GM21737 (cell line): Measurements from ENCODE around the gene ZDHHC13.

Experiments used
- ATAC-seq: cut with Tn5 transposase; IDR thresholded peaks from one replicate; pipeline ENCODE4 v1.9.1; 2021; ENCODE audit warnings: mild to moderate bottlenecking, moderate library complexity; ENCODE audit not compliant: unreplicated experiment

ZDHHC13 gene

GRCh38 chr11:19200410-19201201 lies 83.6 kb downstream of the ZDHHC13 start:
- ATAC-seq, result no peak

GRCh38 chr11:19201737-19202605 lies 85.0 kb downstream of the ZDHHC13 start, which contains the start of gene CSRP3:
Gene CSRP3, minus strand, starts transcription at chr11:19201983. Its CDS starts 9,535 bp downstream, at chr11:19192448.
- ATAC-seq, result no peak

GRCh38 chr11:19204836-19205235 lies 87.9 kb downstream of the ZDHHC13 start:
- no peak for ATAC-seq

DNA sequence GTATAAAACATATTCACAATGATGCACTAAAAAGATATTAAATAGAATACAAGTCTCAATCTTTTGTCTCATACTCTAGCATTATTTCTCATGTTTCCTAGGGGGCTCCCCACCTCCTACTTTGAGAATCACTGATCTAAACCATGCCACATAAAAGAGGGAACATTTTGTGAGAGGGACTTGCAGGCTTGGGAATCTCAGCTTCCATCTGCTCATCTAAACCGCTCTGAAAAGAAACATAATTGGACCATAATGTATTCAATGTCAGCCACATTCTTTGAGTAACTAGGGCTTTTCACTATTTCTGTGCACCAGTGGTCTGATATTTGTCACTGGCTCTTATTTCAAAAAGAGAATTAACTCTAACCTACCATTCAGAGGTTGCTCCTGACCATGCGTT lies 91.2 kb downstream of the ZDHHC13 start:
- ATAC-seq, result no peak

DNA sequence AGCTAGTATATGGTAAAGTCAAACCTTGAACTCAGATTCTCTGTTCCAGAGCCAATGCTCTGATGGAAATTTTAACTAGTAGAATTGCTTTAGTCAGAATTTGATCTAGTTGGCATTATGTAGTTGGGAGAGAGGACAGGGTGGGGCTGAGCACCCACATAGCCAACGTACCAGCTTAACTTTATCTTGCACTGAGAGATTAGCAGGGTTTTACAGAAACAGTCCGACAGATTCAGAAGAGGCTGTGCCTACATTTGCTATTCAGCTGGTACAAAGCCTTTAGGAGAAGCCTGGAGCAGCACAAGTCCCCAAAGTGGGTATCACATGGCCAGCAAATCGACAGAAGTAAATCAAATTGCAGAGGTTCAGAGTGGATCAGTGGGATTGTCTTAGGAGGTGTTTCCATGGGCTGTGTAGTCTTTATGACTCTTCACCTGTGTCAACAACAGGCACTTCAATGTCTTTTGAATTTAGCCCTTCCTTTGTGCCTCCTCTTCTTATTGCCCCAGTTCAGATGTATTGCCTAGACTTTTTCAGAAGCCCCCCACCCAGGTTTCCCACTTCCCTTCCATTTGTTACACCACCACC lies 92.1 kb downstream of the ZDHHC13 start:
- ATAC-seq, result no peak

DNA sequence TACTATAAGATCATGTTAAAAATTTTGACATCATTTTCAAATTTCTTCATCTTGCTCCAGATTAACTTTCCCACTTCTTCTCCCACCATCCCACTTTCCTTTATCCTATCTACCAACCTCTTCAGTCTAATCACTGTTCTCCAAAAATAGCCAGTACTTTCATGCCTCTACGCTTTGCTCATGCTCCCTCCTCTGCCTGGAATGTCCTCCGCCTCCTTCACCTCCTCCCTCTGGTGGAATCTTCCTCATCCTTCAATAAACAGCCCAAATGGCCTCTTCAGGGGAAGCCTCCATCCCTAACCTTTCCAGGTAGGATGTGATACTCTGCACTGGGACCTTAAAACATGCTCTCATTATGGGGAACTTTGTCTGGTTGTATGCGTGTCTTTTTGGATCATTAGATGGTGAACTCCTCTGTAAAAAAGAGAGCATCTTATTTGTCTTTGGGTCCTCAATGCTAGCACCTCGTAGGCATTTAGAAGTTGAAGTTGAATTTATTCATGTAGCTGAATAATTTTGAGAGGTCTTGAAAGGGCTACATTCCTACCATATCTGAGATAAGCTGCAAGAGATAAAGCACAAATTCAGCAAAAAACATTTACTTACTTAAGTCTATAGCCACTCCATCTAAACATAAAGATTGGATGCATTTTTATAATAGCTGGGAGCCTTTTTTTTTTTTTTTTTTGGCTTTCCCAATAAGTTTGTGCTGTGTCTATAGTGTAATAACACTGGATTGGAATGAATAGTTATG lies 92.8 kb downstream of the ZDHHC13 start:
- no peak for ATAC-seq

GRCh38 chr11:19216021-19216420 lies 99.1 kb downstream of the ZDHHC13 start:
- ATAC-seq, result no peak

GRCh38 chr11:19216709-19217374 lies 99.9 kb downstream of the ZDHHC13 start:
- ATAC-seq, result no peak

- ATAC-seq, result no peak
Observed at GRCh38 chr11:19218216-19218615, 101.2 kb downstream of the ZDHHC13 start.

- no peak for ATAC-seq
Observed at GRCh38 chr11:19218786-19219460, 102.0 kb downstream of the ZDHHC13 start.

DNA sequence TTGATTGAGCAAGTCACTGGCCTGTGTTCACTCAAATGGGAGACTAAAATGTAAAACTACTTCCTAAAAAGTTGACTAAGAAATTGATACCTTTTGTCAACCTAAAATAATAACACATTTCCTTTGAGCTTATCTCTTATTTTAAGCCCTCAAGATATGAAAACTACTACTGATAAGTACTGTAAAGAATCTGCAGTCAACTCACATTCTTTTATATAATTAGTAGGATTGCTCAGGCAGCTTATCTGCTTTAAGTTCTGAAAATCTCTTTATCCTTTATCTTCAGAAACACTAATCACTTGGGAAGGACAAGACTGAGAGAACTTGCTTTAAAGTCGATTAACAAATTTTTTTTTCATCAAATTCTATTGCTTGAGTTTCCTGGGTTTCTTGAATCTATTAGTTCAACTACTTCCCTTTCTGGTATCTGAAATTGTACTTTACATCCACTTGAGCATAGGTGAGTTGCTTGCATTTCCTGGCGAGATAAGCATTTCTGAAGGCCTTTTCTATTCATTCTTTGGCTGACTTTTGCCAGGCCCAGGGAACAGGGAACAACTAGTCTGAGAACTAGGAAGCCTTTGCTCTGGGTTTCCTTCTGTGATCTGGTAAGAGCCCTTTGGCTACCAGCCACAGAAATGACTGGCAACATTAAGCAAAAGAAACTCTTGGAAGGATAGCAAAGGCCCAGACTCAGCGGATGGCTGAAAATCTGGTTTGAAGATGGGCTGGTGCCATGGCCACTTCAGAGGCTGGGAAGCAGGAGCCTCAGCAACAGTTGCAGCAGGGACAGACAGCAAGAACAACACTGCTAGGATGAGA lies 104.1 kb downstream of the ZDHHC13 start:
- no peak for ATAC-seq

DNA sequence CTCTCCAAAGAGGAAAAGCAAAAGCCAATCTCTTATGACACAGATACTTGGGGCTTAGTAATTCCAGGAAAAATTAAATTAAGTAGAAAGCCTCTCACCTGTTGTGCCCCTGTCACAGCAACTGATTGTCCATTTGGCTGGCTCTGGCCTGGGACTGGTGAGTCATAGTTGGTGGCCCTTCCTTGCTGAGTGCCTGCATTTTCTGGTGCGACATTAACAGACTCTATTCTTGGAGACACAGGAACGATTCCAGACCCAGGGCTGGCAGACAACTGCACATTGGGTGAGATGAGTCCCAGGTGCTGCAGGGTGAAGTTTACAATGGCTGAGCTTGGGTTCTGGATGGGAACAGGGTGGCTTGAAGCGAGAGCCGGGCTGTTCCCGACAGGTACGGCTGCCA lies 108.2 kb downstream of the ZDHHC13 start:
- ATAC-seq, result no peak

DNA sequence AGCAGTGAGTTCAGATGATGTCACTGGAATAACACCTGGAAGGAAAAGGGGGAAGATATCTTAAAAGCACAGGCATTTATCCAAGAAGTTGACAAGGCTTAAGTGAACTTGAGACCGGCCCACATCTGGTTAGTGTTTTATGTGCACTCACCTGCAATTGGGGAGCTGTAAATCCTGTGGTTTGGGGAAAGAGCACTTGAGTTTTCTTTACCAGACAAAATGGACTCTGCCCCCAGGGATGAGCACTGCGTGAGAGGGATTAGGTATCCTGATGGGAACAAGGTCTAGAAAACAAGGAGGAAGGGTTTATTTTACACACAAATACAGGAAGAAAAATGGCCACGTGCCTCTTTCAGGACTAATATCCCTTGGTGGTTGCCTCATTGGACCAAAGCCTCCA lies 108.6 kb downstream of the ZDHHC13 start:
- ATAC-seq, result no peak
